NCI-H446 treated with DMSO at 0.1 percent for 48 hours (cell line): ENCODE results near the gene ACBD3.
A peak's percentile ranks its signal among the peaks of the same experiment; 100 is the strongest.

Source experiments
- DNase-seq: peaks from one replicate; lab custom pipeline; 2025; lab: John Stamatoyannopoulos, UW

ACBD3 gene

GRCh38 chr1:226134170-226135058 lies 52.1 kb downstream of the ACBD3 start:
- DNase-seq: no peak

- DNase-seq: no peak
Observed at GRCh38 chr1:226133504-226134123, 52.9 kb downstream of the ACBD3 start.

GRCh38 chr1:226132728-226133503 lies 53.6 kb downstream of the ACBD3 start:
- DNase-seq: no peak

GRCh38 chr1:226131639-226132038 lies 54.9 kb downstream of the ACBD3 start:
- no peak for DNase-seq

- no peak for DNase-seq
Observed at GRCh38 chr1:226129230-226129629, 57.3 kb downstream of the ACBD3 start.

- DNase-seq: no peak
Observed at GRCh38 chr1:226128487-226129075, 58.0 kb downstream of the ACBD3 start.

- DNase-seq: no peak
Observed at GRCh38 chr1:226126824-226127569, 59.5 kb downstream of the ACBD3 start.

- DNase-seq: no peak
Observed at GRCh38 chr1:226125831-226126230, 60.7 kb downstream of the ACBD3 start.

- peak; percentile 42 for DNase-seq
Observed at GRCh38 chr1:226125097-226125630, 61.4 kb downstream of the ACBD3 start.

GRCh38 chr1:226123591-226124471 lies 62.7 kb downstream of the ACBD3 start:
- no peak for DNase-seq

GRCh38 chr1:226123212-226123560 lies 63.4 kb downstream of the ACBD3 start:
- no peak for DNase-seq

GRCh38 chr1:226121587-226122400 lies 64.7 kb downstream of the ACBD3 start:
- DNase-seq: peak; percentile 53

- no peak for DNase-seq
Observed at GRCh38 chr1:226121049-226121586, 65.4 kb downstream of the ACBD3 start.

GRCh38 chr1:226120398-226120797 lies 66.1 kb downstream of the ACBD3 start:
- DNase-seq: no peak

GRCh38 chr1:226119169-226119568 lies 67.4 kb downstream of the ACBD3 start:
- no peak for DNase-seq

- no peak for DNase-seq
Observed at GRCh38 chr1:226118357-226118756, 68.2 kb downstream of the ACBD3 start.

GRCh38 chr1:226117330-226117729 lies 69.2 kb downstream of the ACBD3 start:
- DNase-seq: no peak

- DNase-seq: no peak
Observed at GRCh38 chr1:226116673-226117072, 69.9 kb downstream of the ACBD3 start.

GRCh38 chr1:226112626-226113025 lies 73.9 kb downstream of the ACBD3 start:
- no peak for DNase-seq
